ENCODE measurements around the gene DEPDC1B.

The DEPDC1B gene

DNA sequence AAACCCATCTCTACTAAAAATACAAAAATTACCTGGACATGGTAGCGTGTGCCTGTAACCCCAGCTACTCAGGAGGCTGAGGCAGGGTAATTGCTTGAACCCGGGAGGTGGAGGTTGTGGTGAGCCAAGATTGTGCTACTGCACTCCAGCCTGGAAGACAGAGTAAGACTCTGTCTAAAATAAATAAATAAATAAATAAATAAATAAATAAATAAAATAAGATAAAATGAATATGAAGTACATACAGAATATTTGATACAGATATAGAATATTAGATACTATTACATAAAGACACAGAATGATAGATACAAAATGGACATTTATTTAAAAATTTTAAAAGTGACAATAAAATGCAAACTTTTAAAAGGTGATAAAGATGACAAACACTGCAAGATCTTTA lies 146.7 kb downstream of the DEPDC1B start (continued):
- TF ChIP-seq ZNF292 (tag by site-specific recombination; IDR thresholded peaks at IDR 0.05; ENCODE audit: borderline replicate concordance, low read depth), result peak; percentile 66; the same call in 1 of the 2 replicates
- peak; percentile 73 for TF ChIP-seq ZNF555 (tag by site-specific recombination; conservative IDR thresholded peaks at IDR 0.05)
- peak; percentile 61 for TF ChIP-seq ZNF140 (tag by site-specific recombination; IDR thresholded peaks at IDR 0.05)
- peak; percentile 63; the same call in 1 of the 2 replicates for TF ChIP-seq ZBTB11 (tag by site-specific recombination; conservative IDR thresholded peaks at IDR 0.05; ENCODE audit: low read depth)

DNA sequence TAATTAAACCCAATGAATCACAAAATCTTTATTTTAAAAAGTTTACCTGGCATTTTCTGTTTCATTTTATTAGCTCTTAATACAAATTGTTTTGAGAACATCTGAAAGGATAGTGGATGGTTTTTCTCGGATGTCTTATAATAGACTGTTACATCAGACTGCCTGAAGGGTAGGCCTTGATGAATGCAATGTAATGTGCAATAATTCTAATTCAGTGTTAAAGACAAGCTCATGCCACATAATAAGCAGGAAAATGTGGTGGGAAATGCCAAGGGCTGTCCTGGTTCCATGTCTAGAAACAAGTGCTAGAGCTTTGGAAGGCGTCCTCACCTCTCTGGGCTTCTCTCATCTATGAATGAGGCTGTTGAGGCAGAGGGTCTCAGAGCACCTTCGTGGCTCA lies 148.1 kb downstream of the DEPDC1B start:
- Histone ChIP-seq H3K4me1 (ENCODE audit: control insufficient read depth, insufficient read depth, low read length) (no peaks in the 10 kb centered on the region), H3K36me3 (ENCODE audit: control insufficient read depth in 2 of 2, insufficient read depth in 1 of 2, low read length in 2 of 2) (no peaks in the 10 kb centered on the region), H3K9me3 (ENCODE audit: control insufficient read depth, insufficient read depth, low read depth, low read length) (no peaks in the 10 kb centered on the region), H3K4me3 (ENCODE audit: low read depth, low read length) (no peak overlapping the region), H3K27ac (ENCODE audit: extremely low read depth, low read depth, low read length) (no peak overlapping the region)
- TF ChIP-seq ZNF623 (tag by site-specific recombination; IDR thresholded peaks at IDR 0.05) (no peak), ZNF132 (tag by site-specific recombination; IDR thresholded peaks at IDR 0.05; ENCODE audit: borderline replicate concordance) (no peak), ZNF350 (tag by site-specific recombination; IDR thresholded peaks at IDR 0.05) (no peak), IKZF3 (tag by site-specific recombination; IDR thresholded peaks at IDR 0.05) (no peak), ZNF585B (tag by site-specific recombination; IDR thresholded peaks at IDR 0.05) (no peak), ZNF571 (tag by site-specific recombination; IDR thresholded peaks at IDR 0.05) (no peak), SP2 (tag by site-specific recombination; IDR thresholded peaks at IDR 0.05) (no peak), ZNF335 (tag by site-specific recombination; conservative IDR thresholded peaks at IDR 0.05) (no peak), ZIC2 (tag by site-specific recombination; IDR thresholded peaks at IDR 0.05) (no peak), ZBTB7A (tag by site-specific recombination; IDR thresholded peaks at IDR 0.05; ENCODE audit: low read depth) (no peak), KLF1 (tag by site-specific recombination; IDR thresholded peaks at IDR 0.05) (no peak)
- TF ChIP-seq, protein P1, sequence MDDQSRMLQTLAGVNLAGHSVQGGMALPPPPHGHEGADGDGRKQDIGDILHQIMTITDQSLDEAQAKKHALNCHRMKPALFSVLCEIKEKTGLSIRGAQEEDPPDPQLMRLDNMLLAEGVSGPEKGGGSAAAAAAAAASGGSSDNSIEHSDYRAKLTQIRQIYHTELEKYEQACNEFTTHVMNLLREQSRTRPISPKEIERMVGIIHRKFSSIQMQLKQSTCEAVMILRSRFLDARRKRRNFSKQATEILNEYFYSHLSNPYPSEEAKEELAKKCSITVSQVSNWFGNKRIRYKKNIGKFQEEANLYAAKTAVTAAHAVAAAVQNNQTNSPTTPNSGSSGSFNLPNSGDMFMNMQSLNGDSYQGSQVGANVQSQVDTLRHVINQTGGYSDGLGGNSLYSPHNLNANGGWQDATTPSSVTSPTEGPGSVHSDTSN (CRISPR knock-in tag; IDR thresholded peaks at IDR 0.05), result no peak
- TF ChIP-seq, protein P2, sequence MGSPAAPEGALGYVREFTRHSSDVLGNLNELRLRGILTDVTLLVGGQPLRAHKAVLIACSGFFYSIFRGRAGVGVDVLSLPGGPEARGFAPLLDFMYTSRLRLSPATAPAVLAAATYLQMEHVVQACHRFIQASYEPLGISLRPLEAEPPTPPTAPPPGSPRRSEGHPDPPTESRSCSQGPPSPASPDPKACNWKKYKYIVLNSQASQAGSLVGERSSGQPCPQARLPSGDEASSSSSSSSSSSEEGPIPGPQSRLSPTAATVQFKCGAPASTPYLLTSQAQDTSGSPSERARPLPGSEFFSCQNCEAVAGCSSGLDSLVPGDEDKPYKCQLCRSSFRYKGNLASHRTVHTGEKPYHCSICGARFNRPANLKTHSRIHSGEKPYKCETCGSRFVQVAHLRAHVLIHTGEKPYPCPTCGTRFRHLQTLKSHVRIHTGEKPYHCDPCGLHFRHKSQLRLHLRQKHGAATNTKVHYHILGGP (tag by site-specific recombination; IDR thresholded peaks at IDR 0.05), result no peak
- ChIA-PET CTCF (no interaction called here), POLR2A (no interaction called here)

DNA sequence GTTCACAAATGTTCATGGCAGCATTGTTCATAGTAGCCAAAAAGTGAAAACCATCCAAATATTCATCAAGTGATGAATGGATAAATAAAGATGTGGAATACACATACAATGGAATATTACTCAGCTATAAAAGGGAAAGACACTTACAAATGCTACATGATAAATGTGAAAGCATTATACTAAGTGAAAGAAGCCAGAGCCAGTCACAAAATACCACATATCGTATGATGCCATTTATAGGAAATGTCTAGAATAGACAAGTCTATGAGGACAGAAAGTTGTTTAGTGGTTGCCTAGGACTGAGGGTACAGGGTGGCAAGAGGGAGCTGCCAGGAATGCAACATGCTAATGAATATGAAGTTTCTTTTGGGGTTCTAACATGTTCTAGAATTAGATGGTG lies 148.7 kb downstream of the DEPDC1B start:
- POLR2A ChIA-PET, result no interaction called here
- Histone ChIP-seq H3K36me3 (ENCODE audit: control insufficient read depth in 2 of 2, insufficient read depth in 1 of 2, low read length in 2 of 2) (no peaks in the 10 kb centered on the region), H3K9me3 (ENCODE audit: control insufficient read depth, insufficient read depth, low read depth, low read length) (no peaks in the 10 kb centered on the region), H3K27ac (ENCODE audit: extremely low read depth, low read depth, low read length) (no peak overlapping the region), H3K4me1 (ENCODE audit: control insufficient read depth, insufficient read depth, low read length) (no peaks in the 10 kb centered on the region), H3K4me3 (ENCODE audit: low read depth, low read length) (no peak overlapping the region)
- CTCF ChIA-PET, result no interaction called here
- TF ChIP-seq ZNF221 (tag by site-specific recombination; IDR thresholded peaks at IDR 0.05; ENCODE audit: borderline replicate concordance) (no peak), ZNF112 (tag by site-specific recombination; IDR thresholded peaks at IDR 0.05) (no peak), ZNF140 (tag by site-specific recombination; IDR thresholded peaks at IDR 0.05) (no peak), ZNF404 (tag by site-specific recombination; IDR thresholded peaks at IDR 0.05) (no peak), ZNF76 (tag by site-specific recombination; IDR thresholded peaks at IDR 0.05; ENCODE audit: borderline replicate concordance, low read depth) (no peak), ZNF24 (tag by site-specific recombination; IDR thresholded peaks at IDR 0.05) (no peak), ZNF37A (tag by site-specific recombination; IDR thresholded peaks at IDR 0.05) (no peak), SP7 (tag by site-specific recombination; IDR thresholded peaks at IDR 0.05) (no peak), SP3 (tag by site-specific recombination; IDR thresholded peaks at IDR 0.05) (no peak)
- TF ChIP-seq, protein P3, sequence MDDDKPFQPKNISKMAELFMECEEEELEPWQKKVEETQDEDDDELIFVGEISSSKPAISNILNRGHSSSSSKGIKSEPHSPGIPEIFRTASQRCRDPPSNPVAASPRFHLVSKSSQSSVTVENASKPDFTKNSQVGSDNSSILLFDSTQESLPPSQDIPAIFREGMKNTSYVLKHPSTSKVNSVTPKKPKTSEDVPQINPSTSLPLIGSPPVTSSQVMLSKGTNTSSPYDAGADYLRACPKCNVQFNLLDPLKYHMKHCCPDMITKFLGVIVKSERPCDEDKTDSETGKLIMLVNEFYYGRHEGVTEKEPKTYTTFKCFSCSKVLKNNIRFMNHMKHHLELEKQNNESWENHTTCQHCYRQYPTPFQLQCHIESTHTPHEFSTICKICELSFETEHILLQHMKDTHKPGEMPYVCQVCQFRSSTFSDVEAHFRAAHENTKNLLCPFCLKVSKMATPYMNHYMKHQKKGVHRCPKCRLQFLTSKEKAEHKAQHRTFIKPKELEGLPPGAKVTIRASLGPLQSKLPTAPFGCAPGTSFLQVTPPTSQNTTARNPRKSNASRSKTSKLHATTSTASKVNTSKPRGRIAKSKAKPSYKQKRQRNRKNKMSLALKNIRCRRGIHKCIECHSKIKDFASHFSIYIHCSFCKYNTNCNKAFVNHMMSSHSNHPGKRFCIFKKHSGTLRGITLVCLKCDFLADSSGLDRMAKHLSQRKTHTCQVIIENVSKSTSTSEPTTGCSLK (tag by site-specific recombination; IDR thresholded peaks at IDR 0.05), result no peak
- TF ChIP-seq, protein P4, sequence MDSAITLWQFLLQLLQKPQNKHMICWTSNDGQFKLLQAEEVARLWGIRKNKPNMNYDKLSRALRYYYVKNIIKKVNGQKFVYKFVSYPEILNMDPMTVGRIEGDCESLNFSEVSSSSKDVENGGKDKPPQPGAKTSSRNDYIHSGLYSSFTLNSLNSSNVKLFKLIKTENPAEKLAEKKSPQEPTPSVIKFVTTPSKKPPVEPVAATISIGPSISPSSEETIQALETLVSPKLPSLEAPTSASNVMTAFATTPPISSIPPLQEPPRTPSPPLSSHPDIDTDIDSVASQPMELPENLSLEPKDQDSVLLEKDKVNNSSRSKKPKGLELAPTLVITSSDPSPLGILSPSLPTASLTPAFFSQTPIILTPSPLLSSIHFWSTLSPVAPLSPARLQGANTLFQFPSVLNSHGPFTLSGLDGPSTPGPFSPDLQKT (IDR thresholded peaks at IDR 0.05; ENCODE audit: borderline replicate concordance, low read depth, low read length), result no peak
